ENCODE results near the gene EMILIN3. TPM values are rescaled to one million over a fixed set of nuclear protein-coding genes. Genes with fewer than 3 reads are reported as not detected.
A peak's percentile ranks its signal among the peaks of the same experiment; 100 is the strongest.

Gene EMILIN3, protein sequence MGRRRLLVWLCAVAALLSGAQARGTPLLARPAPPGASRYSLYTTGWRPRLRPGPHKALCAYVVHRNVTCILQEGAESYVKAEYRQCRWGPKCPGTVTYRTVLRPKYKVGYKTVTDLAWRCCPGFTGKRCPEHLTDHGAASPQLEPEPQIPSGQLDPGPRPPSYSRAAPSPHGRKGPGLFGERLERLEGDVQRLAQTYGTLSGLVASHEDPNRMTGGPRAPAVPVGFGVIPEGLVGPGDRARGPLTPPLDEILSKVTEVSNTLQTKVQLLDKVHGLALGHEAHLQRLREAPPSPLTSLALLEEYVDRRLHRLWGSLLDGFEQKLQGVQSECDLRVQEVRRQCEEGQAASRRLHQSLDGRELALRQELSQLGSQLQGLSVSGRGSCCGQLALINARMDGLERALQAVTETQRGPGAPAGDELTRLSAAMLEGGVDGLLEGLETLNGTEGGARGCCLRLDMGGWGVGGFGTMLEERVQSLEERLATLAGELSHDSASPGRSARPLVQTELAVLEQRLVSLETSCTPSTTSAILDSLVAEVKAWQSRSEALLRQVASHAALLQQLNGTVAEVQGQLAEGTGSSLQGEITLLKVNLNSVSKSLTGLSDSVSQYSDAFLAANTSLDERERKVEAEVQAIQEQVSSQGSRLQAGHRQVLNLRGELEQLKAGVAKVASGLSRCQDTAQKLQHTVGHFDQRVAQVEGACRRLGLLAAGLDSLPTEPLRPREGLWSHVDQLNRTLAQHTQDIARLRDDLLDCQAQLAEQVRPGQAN
- polyA plus RNA-seq (2013), result not detected

GRCh38 chr20:41366546-41367392 lies at the start of gene EMILIN3:
Gene EMILIN3, minus strand, starts transcription at chr20:41366818. Its CDS starts 184 bp downstream, at chr20:41366634.
- H3K4me1 ChIP-seq (ENCODE audit: control extremely low read depth in 1 of 4, control insufficient read depth in 4 of 4, insufficient read depth in 4 of 4, low read length in 3 of 4), result peaks cover 0 to 10% (median 6%) of the 10 kb centered on the region in 4 experiments
- H3K27me3 ChIP-seq (replicated peaks in 2 of 5; ENCODE audit: control insufficient read depth in 4 of 5, insufficient read depth in 5 of 5, low read length in 4 of 5), result peaks cover 4 to 83% (median 24%) of the 10 kb centered on the region in 5 experiments
- H3K36me3 ChIP-seq (ENCODE audit: control insufficient read depth in 4 of 4, insufficient read depth in 4 of 4, low read length in 3 of 4), result no peaks in the 10 kb centered on the region
- peak within 1 kb of the TSS in 3 of 7 experiments; percentile 19 to 50 (median 36) for H3K4me3 ChIP-seq (ENCODE audit: control insufficient read depth in 1 of 7, extremely low read depth in 1 of 7, insufficient read depth in 4 of 7, low read depth in 2 of 7, low read length in 6 of 7)
- ChIA-PET CTCF (no interaction called here), POLR2A (no interaction called here)
- peaks cover 0 to 13% (median 8%) of the 10 kb centered on the region in 5 experiments for H3K9me3 ChIP-seq (ENCODE audit: control extremely low read depth in 1 of 5, control insufficient read depth in 4 of 5, insufficient read depth in 2 of 5, low read depth in 1 of 5, low read length in 4 of 5)
- DNase-seq, result peak in 1 of 3 donors; percentile 17
- H3K27ac ChIP-seq (ENCODE audit: insufficient read depth in 1 of 2, low read depth in 1 of 2, low read length in 2 of 2, poor library complexity in 1 of 2, severe bottlenecking in 2 of 2), result no peak within 1 kb of the TSS
- 4% methylated on average over 88 of the region's 93 CpGs for WGBS (ENCODE audit: insufficient coverage)

GRCh38 chr20:41415191-41415590 lies 48.6 kb upstream of the EMILIN3 start:
- Histone ChIP-seq H3K9me3 (ENCODE audit: control extremely low read depth in 1 of 5, control insufficient read depth in 4 of 5, insufficient read depth in 2 of 5, low read depth in 1 of 5, low read length in 4 of 5) (no peaks in the 10 kb centered on the region), H3K36me3 (ENCODE audit: control insufficient read depth in 4 of 4, insufficient read depth in 4 of 4, low read length in 3 of 4) (peaks cover 16 to 90% (median 62%) of the 10 kb centered on the region in 4 experiments), H3K4me3 (ENCODE audit: control insufficient read depth in 1 of 7, extremely low read depth in 1 of 7, insufficient read depth in 4 of 7, low read depth in 2 of 7, low read length in 6 of 7) (no peak overlapping the region), H3K27me3 (replicated peaks in 2 of 5; ENCODE audit: control insufficient read depth in 4 of 5, insufficient read depth in 5 of 5, low read length in 4 of 5) (no peaks in the 10 kb centered on the region), H3K4me1 (ENCODE audit: control extremely low read depth in 1 of 4, control insufficient read depth in 4 of 4, insufficient read depth in 4 of 4, low read length in 3 of 4) (peaks cover 0 to under 1% (median under 1%) of the 10 kb centered on the region in 4 experiments), H3K27ac (ENCODE audit: insufficient read depth in 1 of 2, low read depth in 1 of 2, low read length in 2 of 2, poor library complexity in 1 of 2, severe bottlenecking in 2 of 2) (no peak overlapping the region)
- DNase-seq, result no peak
- ChIA-PET CTCF (interaction anchor here (2.8 kb wide), 1 partner anchor 12 kb away, joined by 12 read pairs; no protein-coding TSS in a partner anchor), POLR2A (no interaction called here)
- 96% methylated on average over 6 of the region's 8 CpGs for WGBS (ENCODE audit: insufficient coverage)

DNA sequence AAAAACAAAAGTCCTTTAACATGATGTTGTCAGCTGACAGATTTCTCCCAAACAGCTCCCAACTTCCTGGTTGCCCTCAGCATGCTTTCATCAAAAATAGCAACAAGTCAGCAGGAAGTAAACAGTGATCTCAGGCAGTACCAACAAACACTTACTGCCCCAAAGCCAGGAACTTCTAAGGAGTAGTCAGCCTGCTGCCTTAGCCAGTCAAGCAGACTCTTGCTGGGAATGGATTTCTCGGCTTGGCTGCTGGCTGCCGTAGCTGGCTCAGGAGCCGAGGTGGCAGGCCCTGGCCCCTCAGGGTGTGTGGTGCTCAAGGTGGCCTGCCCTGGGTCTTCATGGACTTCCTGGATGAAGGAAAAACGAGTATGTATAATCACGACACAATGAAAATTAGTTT lies 46.6 kb upstream of the EMILIN3 start:
- no peak for DNase-seq
- ChIA-PET POLR2A (no interaction called here), CTCF (interaction anchor here (0.6 to 1.7 kb wide), 4 partner anchors 10 to 240 kb away, joined by 3 to 6 read pairs (median 4); no protein-coding TSS in a partner anchor)
- no peaks in the 10 kb centered on the region for H3K27me3 ChIP-seq (replicated peaks in 2 of 5; ENCODE audit: control insufficient read depth in 4 of 5, insufficient read depth in 5 of 5, low read length in 4 of 5)
- WGBS (ENCODE audit: insufficient coverage), result 95% methylated on average over 3 of the region's 5 CpGs
- H3K36me3 ChIP-seq (ENCODE audit: control insufficient read depth in 4 of 4, insufficient read depth in 4 of 4, low read length in 3 of 4), result peaks cover 14 to 76% (median 58%) of the 10 kb centered on the region in 4 experiments
- no peak overlapping the region for H3K27ac ChIP-seq (ENCODE audit: insufficient read depth in 1 of 2, low read depth in 1 of 2, low read length in 2 of 2, poor library complexity in 1 of 2, severe bottlenecking in 2 of 2)
- no peak overlapping the region for H3K4me3 ChIP-seq (ENCODE audit: control insufficient read depth in 1 of 7, extremely low read depth in 1 of 7, insufficient read depth in 4 of 7, low read depth in 2 of 7, low read length in 6 of 7)
- peaks cover 6 to 21% (median 18%) of the 10 kb centered on the region in 4 experiments for H3K4me1 ChIP-seq (ENCODE audit: control extremely low read depth in 1 of 4, control insufficient read depth in 4 of 4, insufficient read depth in 4 of 4, low read length in 3 of 4)
- no peaks in the 10 kb centered on the region for H3K9me3 ChIP-seq (ENCODE audit: control extremely low read depth in 1 of 5, control insufficient read depth in 4 of 5, insufficient read depth in 2 of 5, low read depth in 1 of 5, low read length in 4 of 5)

DNA sequence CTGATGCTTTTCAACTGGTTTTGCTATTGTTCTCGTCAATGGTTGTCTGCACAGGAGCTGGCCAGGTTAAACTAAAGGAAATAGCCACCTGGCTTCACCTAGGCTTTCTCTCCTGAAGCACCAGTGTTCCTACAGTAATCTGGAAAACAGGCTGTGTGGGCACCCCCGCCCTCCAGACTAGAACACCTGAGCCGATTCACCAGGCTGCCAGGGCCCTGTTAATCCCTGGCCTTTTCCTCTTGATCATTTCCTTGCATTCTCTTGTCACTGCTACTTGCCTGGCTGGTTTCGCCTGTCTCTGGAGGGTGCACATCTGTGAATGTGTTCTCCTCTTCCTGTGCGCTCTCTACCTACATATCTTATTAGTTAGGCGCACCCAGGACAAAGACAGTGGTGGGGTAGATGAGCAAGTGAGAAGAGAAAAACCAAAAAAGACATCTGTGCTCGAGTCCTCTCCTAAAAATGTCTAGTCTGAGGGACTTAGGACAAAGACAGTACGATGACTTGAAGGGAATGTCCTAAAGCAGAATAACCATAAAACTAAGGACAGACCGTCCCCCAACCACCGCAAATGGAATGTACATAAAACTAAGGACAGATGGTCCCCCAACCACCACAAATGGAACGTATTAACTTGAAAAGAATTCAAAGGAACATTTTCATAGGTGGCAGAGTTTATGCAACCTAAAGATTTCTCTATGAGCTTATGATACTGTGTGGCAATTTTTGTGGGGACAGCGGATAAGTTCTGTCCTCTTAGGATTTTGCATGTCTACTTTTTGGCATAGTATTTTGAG lies 45.9 kb upstream of the EMILIN3 start:
- peaks cover 14 to 73% (median 57%) of the 10 kb centered on the region in 4 experiments for H3K36me3 ChIP-seq (ENCODE audit: control insufficient read depth in 4 of 4, insufficient read depth in 4 of 4, low read length in 3 of 4)
- H3K9me3 ChIP-seq (ENCODE audit: control extremely low read depth in 1 of 5, control insufficient read depth in 4 of 5, insufficient read depth in 2 of 5, low read depth in 1 of 5, low read length in 4 of 5), result no peaks in the 10 kb centered on the region
- DNase-seq, result no peak
- H3K27me3 ChIP-seq (replicated peaks in 2 of 5; ENCODE audit: control insufficient read depth in 4 of 5, insufficient read depth in 5 of 5, low read length in 4 of 5), result no peaks in the 10 kb centered on the region
- H3K27ac ChIP-seq (ENCODE audit: insufficient read depth in 1 of 2, low read depth in 1 of 2, low read length in 2 of 2, poor library complexity in 1 of 2, severe bottlenecking in 2 of 2), result no peak overlapping the region
- ChIA-PET POLR2A (no interaction called here), CTCF (interaction anchor here (0.6 to 4.6 kb wide), 6 partner anchors 8 to 59 kb away, joined by 3 to 19 read pairs (median 7); no protein-coding TSS in a partner anchor)
- H3K4me3 ChIP-seq (ENCODE audit: control insufficient read depth in 1 of 7, extremely low read depth in 1 of 7, insufficient read depth in 4 of 7, low read depth in 2 of 7, low read length in 6 of 7), result no peak overlapping the region
- WGBS (ENCODE audit: insufficient coverage), result 100% methylated on average over 9 of the region's 12 CpGs
- H3K4me1 ChIP-seq (ENCODE audit: control extremely low read depth in 1 of 4, control insufficient read depth in 4 of 4, insufficient read depth in 4 of 4, low read length in 3 of 4), result peaks cover 6 to 26% (median 22%) of the 10 kb centered on the region in 4 experiments

GRCh38 chr20:41411391-41411847 lies 44.8 kb upstream of the EMILIN3 start:
- Histone ChIP-seq H3K27ac (ENCODE audit: insufficient read depth in 1 of 2, low read depth in 1 of 2, low read length in 2 of 2, poor library complexity in 1 of 2, severe bottlenecking in 2 of 2) (no peak overlapping the region), H3K4me3 (ENCODE audit: control insufficient read depth in 1 of 7, extremely low read depth in 1 of 7, insufficient read depth in 4 of 7, low read depth in 2 of 7, low read length in 6 of 7) (no peak overlapping the region), H3K36me3 (ENCODE audit: control insufficient read depth in 4 of 4, insufficient read depth in 4 of 4, low read length in 3 of 4) (peaks cover 14 to 76% (median 59%) of the 10 kb centered on the region in 4 experiments), H3K9me3 (ENCODE audit: control extremely low read depth in 1 of 5, control insufficient read depth in 4 of 5, insufficient read depth in 2 of 5, low read depth in 1 of 5, low read length in 4 of 5) (no peaks in the 10 kb centered on the region), H3K27me3 (replicated peaks in 2 of 5; ENCODE audit: control insufficient read depth in 4 of 5, insufficient read depth in 5 of 5, low read length in 4 of 5) (no peaks in the 10 kb centered on the region), H3K4me1 (ENCODE audit: control extremely low read depth in 1 of 4, control insufficient read depth in 4 of 4, insufficient read depth in 4 of 4, low read length in 3 of 4) (peaks cover 6 to 30% (median 25%) of the 10 kb centered on the region in 4 experiments)
- POLR2A ChIA-PET, result interaction anchor here (0.7 kb wide), 1 partner anchor 242 kb away, joined by 5 read pairs; no protein-coding TSS in a partner anchor
- CTCF ChIA-PET, result interaction anchor here (0.7 to 4.6 kb wide), 12 partner anchors 9 to 444 kb away, joined by 3 to 19 read pairs (median 3); partner anchors contain the start of gene LPIN3
- WGBS (ENCODE audit: insufficient coverage), result no CpG with 5 or more reads among the region's 2 CpGs
- peak; percentile 14 to 44 (median 41) for DNase-seq

DNA sequence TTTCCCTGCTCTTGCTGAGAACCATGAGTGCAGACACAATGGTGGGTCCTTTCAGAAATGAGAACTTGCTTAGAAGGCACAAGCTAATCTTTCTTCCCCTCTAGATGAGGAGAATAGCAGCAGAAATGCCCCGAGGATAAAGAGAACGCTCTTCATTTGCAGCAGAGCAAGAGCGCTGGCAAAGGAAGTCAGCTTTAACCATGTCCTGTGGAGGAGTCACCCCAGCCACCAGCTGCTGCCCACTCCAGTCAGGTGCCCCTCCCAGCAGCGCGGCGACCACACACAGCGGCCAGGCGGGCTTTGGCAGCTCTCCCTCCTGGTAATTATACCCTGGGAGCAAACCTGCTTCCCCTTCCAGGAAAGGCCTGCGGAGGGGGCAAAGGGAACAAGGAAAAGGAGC lies 42.4 kb upstream of the EMILIN3 start:
- CTCF ChIA-PET, result interaction anchor here (1.6 to 4.6 kb wide), 3 partner anchors 11 to 56 kb away, joined by 3 to 19 read pairs (median 4); no protein-coding TSS in a partner anchor
- Histone ChIP-seq H3K4me3 (ENCODE audit: control insufficient read depth in 1 of 7, extremely low read depth in 1 of 7, insufficient read depth in 4 of 7, low read depth in 2 of 7, low read length in 6 of 7) (peak overlapping the region in 3 of 7 experiments; percentile 14 to 52 (median 48)), H3K36me3 (ENCODE audit: control insufficient read depth in 4 of 4, insufficient read depth in 4 of 4, low read length in 3 of 4) (peaks cover 7 to 76% (median 52%) of the 10 kb centered on the region in 4 experiments), H3K9me3 (ENCODE audit: control extremely low read depth in 1 of 5, control insufficient read depth in 4 of 5, insufficient read depth in 2 of 5, low read depth in 1 of 5, low read length in 4 of 5) (no peaks in the 10 kb centered on the region), H3K27ac (ENCODE audit: insufficient read depth in 1 of 2, low read depth in 1 of 2, low read length in 2 of 2, poor library complexity in 1 of 2, severe bottlenecking in 2 of 2) (no peak overlapping the region), H3K27me3 (replicated peaks in 2 of 5; ENCODE audit: control insufficient read depth in 4 of 5, insufficient read depth in 5 of 5, low read length in 4 of 5) (no peaks in the 10 kb centered on the region), H3K4me1 (ENCODE audit: control extremely low read depth in 1 of 4, control insufficient read depth in 4 of 4, insufficient read depth in 4 of 4, low read length in 3 of 4) (peaks cover 10 to 36% (median 30%) of the 10 kb centered on the region in 4 experiments)
- 0% methylated on average over 6 of the region's 9 CpGs for WGBS (ENCODE audit: insufficient coverage)
- POLR2A ChIA-PET, result no interaction called here
- peak in 2 of 3 donors; percentile 43 to 57 for DNase-seq

Measured in common myeloid progenitor, CD34-positive (primary cell).